WI38 (cell line): ENCODE results near the gene BABAM1.

Experiments
- H3K4me3 ChIP-seq: 2 replicates; pipeline ENCODE4 v1.5.1; 2011; ENCODE audit warnings: low read depth, mild to moderate bottlenecking, control low read depth, low read length
- TF ChIP-seq, protein P1 (sequence below): IDR thresholded peaks from 2 replicates; pipeline ENCODE4 v1.5.1; 2012; ENCODE audit warnings: low read depth, mild to moderate bottlenecking, control low read depth, low read length

The BABAM1 gene

DNA sequence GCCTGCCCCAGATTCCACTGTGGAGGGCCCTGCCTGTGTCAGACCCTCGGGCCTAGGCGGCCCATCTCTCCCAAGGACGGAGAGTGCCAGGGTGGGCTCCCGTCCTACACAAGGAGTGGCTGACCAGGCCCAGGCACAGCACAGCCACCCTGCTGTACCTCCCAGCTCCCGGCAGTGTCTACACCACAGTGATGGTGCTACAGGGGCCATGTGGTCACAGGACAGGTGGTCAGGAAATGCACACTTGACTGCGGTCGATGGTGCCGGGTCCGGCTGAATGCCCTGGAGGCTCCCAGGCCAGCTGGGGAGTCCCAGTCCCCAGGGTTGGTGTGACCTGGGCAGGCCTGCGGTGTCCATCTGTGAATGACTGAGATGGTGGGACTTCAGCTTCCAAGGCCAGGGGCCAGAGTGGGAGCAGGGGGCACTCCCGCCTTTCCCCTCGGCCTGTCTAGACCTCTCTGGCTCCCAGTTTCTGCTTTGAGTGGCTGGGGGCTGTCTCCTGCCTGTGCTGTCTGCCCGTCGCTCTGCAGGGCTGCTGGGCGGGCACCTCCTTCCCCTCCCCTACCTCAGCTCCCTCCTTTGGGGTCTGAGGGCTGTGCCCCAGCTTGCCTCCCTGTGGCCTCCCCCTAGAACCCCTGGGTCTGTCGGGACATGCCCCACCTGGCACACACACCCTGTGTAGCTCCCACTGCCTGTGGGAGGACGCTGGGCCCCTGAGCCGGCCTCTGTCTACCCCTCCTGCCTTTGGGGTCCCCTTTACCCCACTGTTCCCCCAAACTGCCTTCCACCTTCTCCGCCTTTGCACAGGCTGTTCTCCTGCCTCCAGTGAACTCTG is 54.6 kb downstream of the BABAM1 start:
- TF ChIP-seq, protein P1, sequence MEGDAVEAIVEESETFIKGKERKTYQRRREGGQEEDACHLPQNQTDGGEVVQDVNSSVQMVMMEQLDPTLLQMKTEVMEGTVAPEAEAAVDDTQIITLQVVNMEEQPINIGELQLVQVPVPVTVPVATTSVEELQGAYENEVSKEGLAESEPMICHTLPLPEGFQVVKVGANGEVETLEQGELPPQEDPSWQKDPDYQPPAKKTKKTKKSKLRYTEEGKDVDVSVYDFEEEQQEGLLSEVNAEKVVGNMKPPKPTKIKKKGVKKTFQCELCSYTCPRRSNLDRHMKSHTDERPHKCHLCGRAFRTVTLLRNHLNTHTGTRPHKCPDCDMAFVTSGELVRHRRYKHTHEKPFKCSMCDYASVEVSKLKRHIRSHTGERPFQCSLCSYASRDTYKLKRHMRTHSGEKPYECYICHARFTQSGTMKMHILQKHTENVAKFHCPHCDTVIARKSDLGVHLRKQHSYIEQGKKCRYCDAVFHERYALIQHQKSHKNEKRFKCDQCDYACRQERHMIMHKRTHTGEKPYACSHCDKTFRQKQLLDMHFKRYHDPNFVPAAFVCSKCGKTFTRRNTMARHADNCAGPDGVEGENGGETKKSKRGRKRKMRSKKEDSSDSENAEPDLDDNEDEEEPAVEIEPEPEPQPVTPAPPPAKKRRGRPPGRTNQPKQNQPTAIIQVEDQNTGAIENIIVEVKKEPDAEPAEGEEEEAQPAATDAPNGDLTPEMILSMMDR = no peak
- no peak overlapping the region for H3K4me3 ChIP-seq

DNA sequence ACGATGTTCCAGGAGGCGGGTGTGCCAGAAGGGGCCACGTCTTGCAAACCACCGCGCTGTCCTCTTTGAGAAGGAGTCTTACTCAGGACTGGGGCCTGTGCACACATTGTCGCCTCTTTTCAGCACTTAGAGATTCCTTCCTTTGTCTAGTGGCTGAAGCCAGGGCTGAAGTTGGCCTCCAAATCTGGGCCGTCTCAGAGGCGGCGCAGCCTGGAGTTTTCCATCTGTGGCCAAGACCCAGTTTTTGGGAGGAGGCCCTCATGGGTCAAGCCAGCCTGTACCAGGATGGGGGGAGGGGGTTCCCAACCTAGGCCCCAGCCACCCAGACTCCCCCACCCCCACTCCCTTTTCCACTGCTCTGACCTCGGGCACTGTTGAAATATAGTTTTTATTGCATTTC is 55.6 kb downstream of the BABAM1 start:
- H3K4me3 ChIP-seq = no peak overlapping the region
- TF ChIP-seq, protein P1 = no peak

DNA sequence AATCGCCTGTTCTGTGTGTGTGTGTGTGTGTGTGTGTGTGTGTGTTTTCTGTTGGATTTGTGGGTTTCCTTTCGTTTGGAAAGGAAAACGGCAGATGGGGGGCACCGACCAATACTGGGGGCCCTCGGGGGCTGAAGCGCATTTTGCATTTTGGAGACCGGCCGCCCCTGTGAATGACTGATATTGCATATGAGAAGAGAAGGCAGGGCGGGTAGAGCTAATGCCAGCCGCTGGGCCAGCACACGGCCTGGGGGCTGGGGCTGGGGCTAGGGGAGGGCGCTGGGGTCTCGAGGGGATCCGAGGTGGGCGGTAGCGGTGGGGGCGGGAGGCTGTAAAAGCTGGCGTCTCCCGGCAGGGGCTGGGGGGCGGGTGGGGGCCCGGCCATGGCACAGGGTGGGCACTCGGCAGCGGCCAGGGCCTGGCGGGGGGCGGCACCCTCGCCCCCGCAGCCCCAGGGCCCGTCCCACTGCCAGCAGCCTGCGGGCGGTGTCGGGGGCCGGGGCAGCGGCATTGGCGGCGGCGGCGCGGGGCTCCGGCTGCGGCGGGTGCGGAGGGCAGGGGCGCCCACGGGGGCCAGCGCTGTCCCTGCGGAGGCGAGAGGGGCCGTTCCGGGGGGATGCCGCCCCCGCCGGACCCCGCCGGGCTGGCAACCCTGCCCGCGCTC is 56.2 kb downstream of the BABAM1 start:
- TF ChIP-seq, protein P1 = no peak
- no peak overlapping the region for H3K4me3 ChIP-seq

- H3K4me3 ChIP-seq = no peak overlapping the region
Measured at GRCh38 chr19:17323964-17324332, 56.7 kb downstream of the BABAM1 start.

DNA sequence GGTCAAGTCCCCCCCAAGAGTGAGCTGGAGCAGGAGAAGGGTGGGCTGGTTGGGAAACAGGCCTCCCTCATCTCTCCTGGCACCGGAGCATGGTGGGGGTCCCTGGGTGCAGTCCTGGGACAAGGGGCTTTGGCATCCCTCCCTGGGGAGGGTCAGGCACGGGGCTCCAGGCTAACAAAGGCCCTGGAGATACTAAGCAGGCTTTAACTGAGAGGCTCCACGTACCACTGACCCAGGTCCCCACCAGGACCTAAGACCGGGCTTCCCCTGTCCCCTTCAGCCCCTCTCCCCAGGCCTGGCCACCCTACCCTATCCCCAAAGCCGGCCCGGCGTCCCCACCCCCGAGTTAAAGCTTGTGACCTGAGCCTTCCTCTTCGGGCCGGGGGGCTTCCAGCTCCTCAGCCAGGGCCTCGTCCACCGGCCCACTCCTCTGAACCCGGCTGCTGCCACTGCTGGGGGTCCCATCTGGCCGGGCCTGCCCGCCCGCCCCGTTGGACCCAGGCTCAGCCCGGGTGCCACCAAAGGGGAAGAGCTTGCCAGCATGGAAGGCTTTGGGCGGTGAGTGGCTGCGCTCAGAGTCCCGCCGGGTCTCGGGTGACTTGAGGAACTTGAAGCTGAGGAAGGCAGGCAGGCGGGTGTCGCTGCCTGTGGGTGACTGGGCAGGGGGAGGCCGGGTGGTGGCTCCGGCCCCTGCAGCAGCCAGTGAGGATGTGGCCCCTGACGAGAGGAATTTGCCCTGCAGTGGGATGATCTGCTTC is 57.3 kb downstream of the BABAM1 start:
- no peak overlapping the region for H3K4me3 ChIP-seq
- TF ChIP-seq, protein P1 = no peak

More at GRCh38 chr19:17323964-17324332, 56.7 kb downstream of the BABAM1 start:
- TF ChIP-seq, protein P1 = no peak

DNA sequence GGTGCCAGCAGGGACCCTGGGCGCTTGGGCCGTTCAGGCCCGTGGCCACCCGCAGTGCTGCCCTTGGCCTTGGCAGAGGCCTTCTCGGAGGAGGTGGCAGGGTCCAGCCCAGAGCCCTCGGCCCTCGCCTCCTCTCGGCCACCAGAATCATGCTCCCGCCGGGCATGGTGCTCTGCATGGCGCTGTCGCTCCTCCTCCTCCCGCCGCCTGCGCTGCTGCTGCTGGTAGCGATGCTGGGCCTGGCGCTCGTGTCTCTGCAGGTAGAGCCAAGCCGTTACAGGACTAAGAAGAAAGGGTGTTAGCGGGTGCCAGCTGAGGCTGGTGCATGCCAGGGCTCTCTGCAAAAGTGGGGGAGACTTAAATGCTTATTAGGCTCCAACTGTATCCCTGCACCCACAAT is 57.9 kb downstream of the BABAM1 start:
- H3K4me3 ChIP-seq = no peak overlapping the region
- TF ChIP-seq, protein P1 = no peak
